ENCODE measurements around the gene ATP10B.

Gene ATP10B

GRCh38 chr5:160555581-160555970 lies 296.4 kb downstream of the ATP10B start:
- DNase-seq (ENCODE audit: extremely low spot score), result no peak
- POLR2A ChIA-PET, result no interaction called here
- CTCF ChIA-PET, result no interaction called here
- TF ChIP-seq PKNOX1 (IDR thresholded peaks at IDR 0.05) (no peak), L3MBTL2 (conservative IDR thresholded peaks at IDR 0.05) (no peak), ARNT (IDR thresholded peaks at IDR 0.05) (no peak), NFRKB (IDR thresholded peaks at IDR 0.05) (no peak), ZNF384 (IDR thresholded peaks at IDR 0.05) (no peak), FOXM1 (IDR thresholded peaks at IDR 0.05; ENCODE audit: borderline replicate concordance) (no peak), SUZ12 (IDR thresholded peaks at IDR 0.05) (no peak)

- DNase-seq (ENCODE audit: extremely low spot score), result no peak
- CTCF ChIA-PET, result no interaction called here
- no peak for TF ChIP-seq FOXM1 (IDR thresholded peaks at IDR 0.05; ENCODE audit: borderline replicate concordance)
- no peak for TF ChIP-seq CTBP1 (IDR thresholded peaks at IDR 0.05; ENCODE audit: borderline replicate concordance)
- no peak for TF ChIP-seq TARDBP (IDR thresholded peaks at IDR 0.05)
- no peak for TF ChIP-seq ELF4 (IDR thresholded peaks at IDR 0.05)
- no peak for TF ChIP-seq ARNT (IDR thresholded peaks at IDR 0.05)
- no peak for TF ChIP-seq HDGF (IDR thresholded peaks at IDR 0.05; ENCODE audit: borderline replicate concordance)
- TF ChIP-seq PKNOX1 (IDR thresholded peaks at IDR 0.05), result no peak
- no peak for TF ChIP-seq L3MBTL2 (conservative IDR thresholded peaks at IDR 0.05)
- TF ChIP-seq SP1 (IDR thresholded peaks at IDR 0.05), result no peak
- no peak for TF ChIP-seq BHLHE40 (IDR thresholded peaks at IDR 0.05; ENCODE audit: borderline replicate concordance)
- TF ChIP-seq ZNF384 (IDR thresholded peaks at IDR 0.05), result no peak
- no peak for TF ChIP-seq LEF1 (IDR thresholded peaks at IDR 0.05; ENCODE audit: borderline replicate concordance)
- no peak for TF ChIP-seq NFRKB (IDR thresholded peaks at IDR 0.05)
- no peak for TF ChIP-seq SUZ12 (IDR thresholded peaks at IDR 0.05)
- TF ChIP-seq FOXK2 (IDR thresholded peaks at IDR 0.05), result no peak
- TF ChIP-seq FOXA1 (IDR thresholded peaks at IDR 0.05), result no peak
- POLR2A ChIA-PET, result no interaction called here
Measured at GRCh38 chr5:160550075-160550474, 301.9 kb downstream of the ATP10B start.

GRCh38 chr5:160548949-160549645 lies 302.9 kb downstream of the ATP10B start:
- DNase-seq (ENCODE audit: extremely low spot score), result no peak
- POLR2A ChIA-PET, result no interaction called here
- no peak for TF ChIP-seq SUZ12 (IDR thresholded peaks at IDR 0.05)
- TF ChIP-seq CTBP1 (IDR thresholded peaks at IDR 0.05; ENCODE audit: borderline replicate concordance), result no peak
- no peak for TF ChIP-seq L3MBTL2 (conservative IDR thresholded peaks at IDR 0.05)
- TF ChIP-seq LEF1 (IDR thresholded peaks at IDR 0.05; ENCODE audit: borderline replicate concordance), result no peak
- TF ChIP-seq ZNF384 (IDR thresholded peaks at IDR 0.05), result no peak
- no peak for TF ChIP-seq ELF4 (IDR thresholded peaks at IDR 0.05)
- TF ChIP-seq FOXA1 (IDR thresholded peaks at IDR 0.05), result no peak
- TF ChIP-seq PKNOX1 (IDR thresholded peaks at IDR 0.05), result no peak
- no peak for TF ChIP-seq NFRKB (IDR thresholded peaks at IDR 0.05)
- TF ChIP-seq FOXM1 (IDR thresholded peaks at IDR 0.05; ENCODE audit: borderline replicate concordance), result no peak
- TF ChIP-seq TARDBP (IDR thresholded peaks at IDR 0.05), result no peak
- TF ChIP-seq FOXK2 (IDR thresholded peaks at IDR 0.05), result no peak
- no peak for TF ChIP-seq BHLHE40 (IDR thresholded peaks at IDR 0.05; ENCODE audit: borderline replicate concordance)
- no peak for TF ChIP-seq HDGF (IDR thresholded peaks at IDR 0.05; ENCODE audit: borderline replicate concordance)
- TF ChIP-seq SP1 (IDR thresholded peaks at IDR 0.05), result no peak
- TF ChIP-seq ARNT (IDR thresholded peaks at IDR 0.05), result no peak
- CTCF ChIA-PET, result no interaction called here

- TF ChIP-seq PKNOX1 (IDR thresholded peaks at IDR 0.05) (no peak), SP1 (IDR thresholded peaks at IDR 0.05) (no peak), BHLHE40 (IDR thresholded peaks at IDR 0.05; ENCODE audit: borderline replicate concordance) (no peak), ZNF384 (IDR thresholded peaks at IDR 0.05) (no peak), CTBP1 (IDR thresholded peaks at IDR 0.05; ENCODE audit: borderline replicate concordance) (no peak), FOXM1 (IDR thresholded peaks at IDR 0.05; ENCODE audit: borderline replicate concordance) (no peak), HDGF (IDR thresholded peaks at IDR 0.05; ENCODE audit: borderline replicate concordance) (no peak), FOXA1 (IDR thresholded peaks at IDR 0.05) (no peak), ELF4 (IDR thresholded peaks at IDR 0.05) (no peak)
- ChIA-PET POLR2A (no interaction called here), CTCF (no interaction called here)
- DNase-seq (ENCODE audit: extremely low spot score), result no peak
Measured at GRCh38 chr5:160547872-160548271, 304.1 kb downstream of the ATP10B start.

- DNase-seq (ENCODE audit: extremely low spot score), result no peak
- ChIA-PET POLR2A (no interaction called here), CTCF (no interaction called here)
- TF ChIP-seq FOXK2 (IDR thresholded peaks at IDR 0.05), result no peak
- TF ChIP-seq SP1 (IDR thresholded peaks at IDR 0.05), result no peak
- no peak for TF ChIP-seq CTBP1 (IDR thresholded peaks at IDR 0.05; ENCODE audit: borderline replicate concordance)
- no peak for TF ChIP-seq PKNOX1 (IDR thresholded peaks at IDR 0.05)
- TF ChIP-seq TARDBP (IDR thresholded peaks at IDR 0.05), result no peak
- TF ChIP-seq LEF1 (IDR thresholded peaks at IDR 0.05; ENCODE audit: borderline replicate concordance), result no peak
- TF ChIP-seq BHLHE40 (IDR thresholded peaks at IDR 0.05; ENCODE audit: borderline replicate concordance), result no peak
Measured at GRCh38 chr5:160547061-160547460, 304.9 kb downstream of the ATP10B start.

Measured in HEK293T (cell line).